GM23338 (cell line): Measurements from ENCODE around the gene UTP11. TPM values are rescaled to one million over a fixed set of nuclear protein-coding genes. Genes with fewer than 3 reads are reported as not detected.

Experiments used
- ATAC-seq: fragments of 200-7000 bp; cut with Tn5 transposase; 3 replicates; pipeline ENCODE4 v1.9.1; 2020
- DNase-seq: peaks from one replicate; pipeline ENCODE4 v3.0.0-alpha.2; 2015; ENCODE audit warnings: low spot score
- H2AFZ ChIP-seq: fragments of 200-600 bp; sonication (generic); 2 replicates; pipeline ENCODE4 v1.8.0; 2016; ENCODE audit warnings: antibody characterized with exemption, mild to moderate bottlenecking, moderate library complexity
- H3F3A ChIP-seq: fragments of 200-600 bp; sonication (generic); replicated peaks from 2 replicates; pipeline ENCODE4 v1.8.0; 2017; ENCODE audit warnings: antibody characterized with exemption, mixed run types, low read depth
- H3K27ac ChIP-seq: fragments of 200-600 bp; sonication (generic); 2 replicates; pipeline ENCODE4 v1.6.1; 2016; ENCODE audit warnings: low read depth
- H3K27me3 ChIP-seq: fragments of 200-600 bp; sonication (generic); 2 replicates; pipeline ENCODE4 v1.8.0; 2016; ENCODE audit warnings: mild to moderate bottlenecking, mixed run types, moderate library complexity; ENCODE audit not compliant: insufficient read depth
- H3K36me3 ChIP-seq: fragments of 200-600 bp; sonication (generic); 2 replicates; pipeline ENCODE4 v1.8.0; 2016; ENCODE audit warnings: mild to moderate bottlenecking; ENCODE audit not compliant: insufficient read depth
- H3K4me1 ChIP-seq: fragments of 200-600 bp; sonication (generic); 2 replicates; pipeline ENCODE4 v1.8.0; 2016; ENCODE audit warnings: mild to moderate bottlenecking, moderate library complexity; ENCODE audit not compliant: insufficient read depth
- H3K4me2 ChIP-seq: fragments of 200-600 bp; sonication (generic); 2 replicates; pipeline ENCODE4 v1.7.1; 2017; ENCODE audit warnings: mixed run types
- H3K4me3 ChIP-seq: fragments of 200-600 bp; sonication (generic); 2 replicates; pipeline ENCODE4 v1.6.1; 2016; ENCODE audit warnings: mixed run types
- H3K79me2 ChIP-seq: fragments of 200-600 bp; sonication (generic); replicated peaks from 2 replicates; pipeline ENCODE4 v1.8.0; 2017; ENCODE audit warnings: mild to moderate bottlenecking; ENCODE audit not compliant: insufficient read depth
- H3K9me2 ChIP-seq: fragments of 200-600 bp; sonication (generic); 2 replicates; pipeline ENCODE4 v1.8.0; 2017; ENCODE audit not compliant: insufficient read depth
- H4K20me1 ChIP-seq: fragments of 200-600 bp; sonication (generic); replicated peaks from 2 replicates; pipeline ENCODE4 v1.8.0; 2017; ENCODE audit warnings: mild to moderate bottlenecking; ENCODE audit not compliant: insufficient read depth
- H3K27ac Mint-ChIP-seq: 2 replicates; pipeline ENCODE4 v1.8.0; 2020; ENCODE audit warnings: inconsistent platforms, mild to moderate bottlenecking, moderate library complexity, mixed read lengths
- H3K27me3 Mint-ChIP-seq: 3 replicates; pipeline ENCODE4 v1.8.0; 2022; ENCODE audit warnings: low read depth, mild to moderate bottlenecking, moderate library complexity, mixed read lengths, inconsistent platforms; ENCODE audit not compliant: insufficient read depth, poor library complexity
- H3K36me3 Mint-ChIP-seq: 3 replicates; pipeline ENCODE4 v1.8.0; 2021; ENCODE audit warnings: low read depth, mild to moderate bottlenecking, inconsistent platforms, moderate library complexity, mixed read lengths
- H3K4me1 Mint-ChIP-seq: 3 replicates; pipeline ENCODE4 v1.8.0; 2020; ENCODE audit warnings: mild to moderate bottlenecking, inconsistent platforms, mixed read lengths
- H3K4me3 Mint-ChIP-seq: 3 replicates; pipeline ENCODE4 v1.8.0; 2021; ENCODE audit warnings: moderate library complexity, mild to moderate bottlenecking, inconsistent platforms, mixed read lengths
- H3K9me3 Mint-ChIP-seq: 3 replicates; pipeline ENCODE4 v1.8.0; 2020; ENCODE audit warnings: moderate library complexity, mild to moderate bottlenecking, inconsistent platforms, mixed read lengths
- CREB1 ChIP-seq: fragments of 250-450 bp; sonication (Bioruptor Pico); IDR thresholded peaks from 2 replicates; pipeline ENCODE4 v1.5.0; 2020; ENCODE audit warnings: low read depth, mild to moderate bottlenecking, moderate library complexity
- ETS1 ChIP-seq: IDR thresholded peaks from 2 replicates; pipeline ENCODE4 v1.6.1; 2016; ENCODE audit warnings: antibody characterized with exemption
- EZH2 ChIP-seq: fragments of 200-600 bp; sonication (generic); IDR thresholded peaks from one replicate; pipeline ENCODE4 v1.8.0; 2017; ENCODE audit warnings: antibody characterized with exemption, mild to moderate bottlenecking, low read depth; ENCODE audit not compliant: unreplicated experiment
- EZH2phosphoT487 ChIP-seq: fragments of 200-600 bp; sonication (generic); IDR thresholded peaks from one replicate; pipeline ENCODE4 v1.8.1; 2018; ENCODE audit warnings: antibody characterized with exemption; ENCODE audit not compliant: unreplicated experiment
- REST ChIP-seq: IDR thresholded peaks from one replicate; pipeline ENCODE4 v1.6.1; 2018; ENCODE audit warnings: antibody characterized with exemption; ENCODE audit not compliant: unreplicated experiment
- ZNF462 ChIP-seq: fragments of 250-450 bp; sonication (Bioruptor Pico); IDR thresholded peaks from 2 replicates; pipeline ENCODE4 v1.5.0; 2020; ENCODE audit warnings: mild to moderate bottlenecking, moderate library complexity
- polyA plus RNA-seq: library from polyadenylated mRNA; unstranded; fragments of >200 nt; fragmentation: Nextera tagmentation; extraction: Ambion mirVana; gene quantifications from 2 replicates; pipeline ENCODE4 v1.2.1, GENCODE V29; 2016
- total RNA-seq: library from RNA; depleted of rRNA; stranded (reverse); fragments of >200 nt; shearing (Covaris generic); gene quantifications from 2 replicates; pipeline ENCODE4 v1.2.3, GENCODE V29; 2014

UTP11 gene
- total and polyA plus RNA-seq, 2 experiments from 2014 or later = 67.8 to 105 TPM

GRCh38 chr1:38045401-38046332 lies 33.1 kb downstream of the UTP11 start:
- peaks cover 14% of the 10 kb centered on the region for H3K79me2 ChIP-seq
- no peak overlapping the region for H3K27ac Mint-ChIP-seq
- H3F3A ChIP-seq = 0 out of 2 replicates have a peak, but pooled peaks cover 3% of the 10 kb centered on the region
- no peaks in the 10 kb centered on the region for H3K9me3 Mint-ChIP-seq
- H2AFZ ChIP-seq = no peak overlapping the region
- peaks cover 26% of the 10 kb centered on the region for H3K36me3 Mint-ChIP-seq
- ATAC-seq (peak; percentile 4), DNase-seq (peak; percentile 70)
- peak overlapping the region; percentile 93 for H3K4me2 ChIP-seq
- H3K4me3 Mint-ChIP-seq = peak overlapping the region; percentile 76
- TF ChIP-seq CREB1 = no peak
- no peak for TF ChIP-seq ZNF462 (CRISPR knock-in tag)
- TF ChIP-seq ETS1 = no peak
- TF ChIP-seq EZH2phosphoT487 = peak; percentile 64
- TF ChIP-seq EZH2 = peak; percentile 80
- no peak for TF ChIP-seq REST
- peak overlapping the region; percentile 79 for H3K4me3 ChIP-seq
- H3K4me1 Mint-ChIP-seq = peaks cover 52% of the 10 kb centered on the region
- H4K20me1 ChIP-seq = peaks cover 12% of the 10 kb centered on the region
- no peaks in the 10 kb centered on the region; the same call in 1 of the 2 replicates for H3K9me2 ChIP-seq
- no peak overlapping the region for H3K27ac ChIP-seq
- H3K36me3 ChIP-seq = no peaks in the 10 kb centered on the region
- peaks cover 67% of the 10 kb centered on the region for H3K27me3 ChIP-seq
- H3K4me1 ChIP-seq = peaks cover 12% of the 10 kb centered on the region
- H3K27me3 Mint-ChIP-seq = peaks cover 42% of the 10 kb centered on the region
